MCF 10A (cell line): Measurements from ENCODE around the gene ARHGAP4. TPM values are rescaled to one million over a fixed set of nuclear protein-coding genes. Genes with fewer than 3 reads are reported as not detected.

Experiments
- BruUV-seq: library from RNA; stranded (reverse); fragments of 400-500 nt; replicated peaks from 2 replicates; lab custom pipeline; 2021; lab: Mats Ljungman, UMichigan
- CTCF ChIA-PET: fragments of 300-600 bp; sonication (Branson Sonifier 250); formaldehyde crosslinking; extraction: SDS; loops from one replicate; lab custom pipeline; 2021; ENCODE audit warnings: antibody characterized with exemption, inconsistent platforms; lab: Yijun Ruan, JAX
- POLR2A ChIA-PET: fragments of 300-600, 350-650 bp; sonication (Branson Sonifier 250); formaldehyde crosslinking; extraction: SDS; loops from one replicate; lab custom pipeline; 2020; ENCODE audit warnings: antibody characterized with exemption, inconsistent platforms; lab: Yijun Ruan, JAX
- DNase-seq: peaks from one replicate; pipeline ENCODE4 v3.0.0-alpha.2; 2018; ENCODE audit not compliant: unreplicated experiment
- H3K27ac Mint-ChIP-seq: one replicate; pipeline ENCODE4 v1.8.0; 2022; ENCODE audit warnings: mild to moderate bottlenecking, low read depth, mixed read lengths; ENCODE audit not compliant: unreplicated experiment
- H3K27me3 Mint-ChIP-seq: one replicate; pipeline ENCODE4 v1.8.0; 2022; ENCODE audit warnings: mixed read lengths; ENCODE audit not compliant: insufficient read depth, unreplicated experiment
- H3K36me3 Mint-ChIP-seq: one replicate; pipeline ENCODE4 v1.8.0; 2022; ENCODE audit warnings: mild to moderate bottlenecking, moderate library complexity, mixed read lengths; ENCODE audit not compliant: insufficient read depth, unreplicated experiment
- H3K4me1 Mint-ChIP-seq: one replicate; pipeline ENCODE4 v1.8.0; 2022; ENCODE audit warnings: mixed read lengths; ENCODE audit not compliant: insufficient read depth, unreplicated experiment
- H3K4me3 Mint-ChIP-seq: one replicate; pipeline ENCODE4 v1.8.0; 2022; ENCODE audit warnings: mild to moderate bottlenecking, moderate library complexity, mixed read lengths; ENCODE audit not compliant: unreplicated experiment
- H3K9me3 Mint-ChIP-seq: one replicate; pipeline ENCODE4 v1.8.0; 2022; ENCODE audit warnings: mixed read lengths; ENCODE audit not compliant: unreplicated experiment
- intact Hi-C: fragments of 100-400 bp; cut with micrococcal nuclease; formaldehyde crosslinking; loops from 2 replicates; pipeline ENCODE4 v1.14.1; 2022
- total RNA-seq: library from RNA; stranded (reverse); gene quantifications from 2 replicates; pipeline ENCODE4 v1.2.3, GENCODE V29; 2022
- TF ChIP-seq, protein P1 (sequence below): fragments of 200-600 bp; IDR thresholded peaks from one replicate; pipeline ENCODE4 v1.8.0; 2022; ENCODE audit warnings: antibody characterized with exemption, mild to moderate bottlenecking; ENCODE audit not compliant: unreplicated experiment

ARHGAP4 gene
- total RNA-seq, 1 experiment from 2014 or later = 2.3 TPM

GRCh38 chrX:153864101-153864500 lies 62.0 kb downstream of the ARHGAP4 start:
- Mint-ChIP-seq H3K4me1 (no peaks in the 10 kb centered on the region), H3K36me3 (peaks cover 7% of the 10 kb centered on the region), H3K27me3 (peaks cover 21% of the 10 kb centered on the region), H3K9me3 (peaks cover 6% of the 10 kb centered on the region), H3K27ac (no peak overlapping the region), H3K4me3 (no peak overlapping the region)
- BruUV-seq = no TSS peak
- TF ChIP-seq, protein P1, sequence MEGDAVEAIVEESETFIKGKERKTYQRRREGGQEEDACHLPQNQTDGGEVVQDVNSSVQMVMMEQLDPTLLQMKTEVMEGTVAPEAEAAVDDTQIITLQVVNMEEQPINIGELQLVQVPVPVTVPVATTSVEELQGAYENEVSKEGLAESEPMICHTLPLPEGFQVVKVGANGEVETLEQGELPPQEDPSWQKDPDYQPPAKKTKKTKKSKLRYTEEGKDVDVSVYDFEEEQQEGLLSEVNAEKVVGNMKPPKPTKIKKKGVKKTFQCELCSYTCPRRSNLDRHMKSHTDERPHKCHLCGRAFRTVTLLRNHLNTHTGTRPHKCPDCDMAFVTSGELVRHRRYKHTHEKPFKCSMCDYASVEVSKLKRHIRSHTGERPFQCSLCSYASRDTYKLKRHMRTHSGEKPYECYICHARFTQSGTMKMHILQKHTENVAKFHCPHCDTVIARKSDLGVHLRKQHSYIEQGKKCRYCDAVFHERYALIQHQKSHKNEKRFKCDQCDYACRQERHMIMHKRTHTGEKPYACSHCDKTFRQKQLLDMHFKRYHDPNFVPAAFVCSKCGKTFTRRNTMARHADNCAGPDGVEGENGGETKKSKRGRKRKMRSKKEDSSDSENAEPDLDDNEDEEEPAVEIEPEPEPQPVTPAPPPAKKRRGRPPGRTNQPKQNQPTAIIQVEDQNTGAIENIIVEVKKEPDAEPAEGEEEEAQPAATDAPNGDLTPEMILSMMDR = no peak
- CTCF ChIA-PET = no interaction called here
- intact Hi-C loops = no loop called here
- no peak for DNase-seq
- POLR2A ChIA-PET = no interaction called here

DNA sequence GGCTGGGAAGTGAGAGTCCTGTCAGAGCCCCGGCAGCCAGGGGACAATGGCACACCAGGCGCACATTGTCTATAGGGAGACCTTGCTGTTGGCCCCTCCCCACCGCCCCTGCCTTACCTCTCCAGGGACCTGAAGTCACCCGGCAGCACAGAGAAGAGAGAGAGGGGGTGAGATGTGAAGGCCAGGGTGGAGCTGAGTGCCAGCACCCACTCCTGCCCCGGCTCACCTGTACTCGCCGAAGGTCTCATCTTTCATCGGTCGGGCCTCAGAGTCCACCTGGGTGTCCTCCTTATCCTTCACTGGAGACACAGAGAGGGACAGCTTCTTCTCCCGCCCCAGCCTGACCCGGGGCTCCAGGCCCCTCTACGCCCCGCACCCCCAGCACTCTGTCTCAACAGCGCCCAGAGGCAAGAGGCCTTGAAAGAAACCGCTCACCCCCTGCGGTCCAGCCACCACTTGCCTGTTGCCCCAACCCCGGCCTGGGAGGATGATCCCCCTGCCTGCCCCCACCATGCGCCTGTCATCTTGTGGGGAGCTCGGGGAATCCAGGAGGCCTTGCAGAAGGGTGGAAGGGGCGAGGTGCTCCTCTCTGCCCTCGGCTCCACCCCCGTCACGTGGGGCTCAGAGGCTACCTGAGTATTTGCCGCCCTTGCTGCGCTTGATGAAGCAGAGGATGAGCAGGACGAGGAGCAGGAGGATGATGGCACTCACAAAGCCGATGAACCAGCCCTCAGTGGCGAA lies 62.6 kb downstream of the ARHGAP4 start:
- Mint-ChIP-seq H3K27ac (no peak overlapping the region), H3K9me3 (peaks cover 6% of the 10 kb centered on the region), H3K4me3 (no peak overlapping the region), H3K4me1 (no peaks in the 10 kb centered on the region), H3K36me3 (peaks cover 7% of the 10 kb centered on the region), H3K27me3 (peaks cover 28% of the 10 kb centered on the region)
- DNase-seq = no peak
- ChIA-PET POLR2A (no interaction called here), CTCF (no interaction called here)
- no TSS peak for BruUV-seq
- TF ChIP-seq, protein P1 = no peak
- intact Hi-C loops = no loop called here

GRCh38 chrX:153862369-153863250 lies 63.5 kb downstream of the ARHGAP4 start:
- Mint-ChIP-seq H3K27ac (no peak overlapping the region), H3K4me1 (no peaks in the 10 kb centered on the region), H3K36me3 (peaks cover 7% of the 10 kb centered on the region), H3K4me3 (no peak overlapping the region), H3K9me3 (peaks cover 6% of the 10 kb centered on the region), H3K27me3 (peaks cover 36% of the 10 kb centered on the region)
- ChIA-PET POLR2A (interaction anchor here (0.6 kb wide), 1 partner anchor 1613 kb away, joined by 3 read pairs; no protein-coding TSS in a partner anchor), CTCF (no interaction called here)
- intact Hi-C loops = no loop called here
- no TSS peak for BruUV-seq
- no peak for DNase-seq
- TF ChIP-seq, protein P1 = no peak

DNA sequence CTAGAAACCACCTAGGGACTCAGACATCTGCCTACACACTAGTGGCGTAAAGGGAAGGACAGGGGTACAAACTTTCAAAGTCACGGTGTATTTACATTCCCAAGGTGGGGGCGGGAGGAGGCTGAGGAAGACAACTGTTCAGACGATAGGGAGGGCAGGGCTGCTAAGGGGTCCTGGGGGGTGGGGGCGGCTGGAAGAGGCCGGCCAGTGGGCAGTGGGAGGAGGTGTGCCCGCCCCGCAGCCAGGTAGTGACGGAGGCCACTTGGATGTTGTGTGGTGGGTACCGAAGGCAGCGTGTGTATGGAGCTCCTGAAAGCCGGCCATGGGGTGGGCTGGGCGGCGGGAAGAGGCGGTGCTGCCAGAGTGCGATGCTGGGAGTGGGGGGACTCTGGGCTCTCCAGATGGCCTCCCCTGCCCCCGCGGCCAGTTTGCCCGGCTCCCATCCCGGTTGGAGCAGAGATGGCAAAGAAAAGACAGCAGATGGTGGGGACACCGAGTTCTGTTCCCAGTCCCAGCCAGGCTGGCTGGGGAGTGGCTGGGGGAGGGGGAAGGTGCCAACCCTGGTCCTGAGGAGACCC lies 64.2 kb downstream of the ARHGAP4 start:
- Mint-ChIP-seq H3K27ac (no peak overlapping the region), H3K4me3 (no peak overlapping the region), H3K4me1 (no peaks in the 10 kb centered on the region), H3K9me3 (peaks cover 6% of the 10 kb centered on the region), H3K36me3 (peaks cover 7% of the 10 kb centered on the region), H3K27me3 (peaks cover 44% of the 10 kb centered on the region)
- BruUV-seq = no TSS peak
- intact Hi-C loops = no loop called here
- CTCF ChIA-PET = interaction anchor here (0.7 kb wide), 1 partner anchor 850 kb away, joined by 4 read pairs; no protein-coding TSS in a partner anchor
- no peak for DNase-seq
- TF ChIP-seq, protein P1 = no peak
- POLR2A ChIA-PET = no interaction called here
